ENCODE data around the gene SMIM41. TPM values are rescaled to one million over a fixed set of nuclear protein-coding genes. Genes with fewer than 3 reads are reported as not detected.

Gene SMIM41
- total RNA-seq, 1 donor from 2014 or later: not detected

DNA sequence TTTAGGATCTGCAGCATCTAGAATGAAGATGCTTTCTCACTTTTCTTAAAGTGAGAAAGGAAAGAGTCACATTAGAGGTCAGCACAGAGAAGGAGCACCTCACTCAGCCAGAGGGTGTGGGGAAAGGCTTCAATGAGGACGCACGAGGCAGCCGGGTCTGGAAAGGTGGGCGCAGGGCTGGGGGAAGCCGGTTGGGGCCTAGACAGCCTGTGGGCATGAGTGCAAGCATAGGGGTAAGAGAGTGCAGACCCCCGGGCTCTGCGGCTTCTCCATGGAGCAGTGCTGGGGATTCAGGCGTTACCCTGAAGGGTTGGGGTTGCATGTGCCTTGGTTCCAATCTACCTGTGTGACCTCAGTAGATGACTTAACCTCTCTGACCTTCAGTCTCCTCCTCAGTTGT is 62.4 kb downstream of the SMIM41 start:
- H3K9me3 Mint-ChIP-seq: no peaks in the 10 kb centered on the region
- TF ChIP-seq, protein P1, sequence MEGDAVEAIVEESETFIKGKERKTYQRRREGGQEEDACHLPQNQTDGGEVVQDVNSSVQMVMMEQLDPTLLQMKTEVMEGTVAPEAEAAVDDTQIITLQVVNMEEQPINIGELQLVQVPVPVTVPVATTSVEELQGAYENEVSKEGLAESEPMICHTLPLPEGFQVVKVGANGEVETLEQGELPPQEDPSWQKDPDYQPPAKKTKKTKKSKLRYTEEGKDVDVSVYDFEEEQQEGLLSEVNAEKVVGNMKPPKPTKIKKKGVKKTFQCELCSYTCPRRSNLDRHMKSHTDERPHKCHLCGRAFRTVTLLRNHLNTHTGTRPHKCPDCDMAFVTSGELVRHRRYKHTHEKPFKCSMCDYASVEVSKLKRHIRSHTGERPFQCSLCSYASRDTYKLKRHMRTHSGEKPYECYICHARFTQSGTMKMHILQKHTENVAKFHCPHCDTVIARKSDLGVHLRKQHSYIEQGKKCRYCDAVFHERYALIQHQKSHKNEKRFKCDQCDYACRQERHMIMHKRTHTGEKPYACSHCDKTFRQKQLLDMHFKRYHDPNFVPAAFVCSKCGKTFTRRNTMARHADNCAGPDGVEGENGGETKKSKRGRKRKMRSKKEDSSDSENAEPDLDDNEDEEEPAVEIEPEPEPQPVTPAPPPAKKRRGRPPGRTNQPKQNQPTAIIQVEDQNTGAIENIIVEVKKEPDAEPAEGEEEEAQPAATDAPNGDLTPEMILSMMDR (conservative IDR thresholded peaks at IDR 0.05): no peak
- H3K36me3 Mint-ChIP-seq (ENCODE audit: low read depth): no peaks in the 10 kb centered on the region
- H3K4me1 Mint-ChIP-seq: peaks cover 35% of the 10 kb centered on the region
- no peak overlapping the region for H3K27ac Mint-ChIP-seq (ENCODE audit: unreplicated experiment)
- no peaks in the 10 kb centered on the region for H3K27me3 Mint-ChIP-seq (ENCODE audit: low read depth)
- no peak for DNase-seq (ENCODE audit: low read depth, low spot score)
- no peak overlapping the region for H3K4me3 Mint-ChIP-seq

DNA sequence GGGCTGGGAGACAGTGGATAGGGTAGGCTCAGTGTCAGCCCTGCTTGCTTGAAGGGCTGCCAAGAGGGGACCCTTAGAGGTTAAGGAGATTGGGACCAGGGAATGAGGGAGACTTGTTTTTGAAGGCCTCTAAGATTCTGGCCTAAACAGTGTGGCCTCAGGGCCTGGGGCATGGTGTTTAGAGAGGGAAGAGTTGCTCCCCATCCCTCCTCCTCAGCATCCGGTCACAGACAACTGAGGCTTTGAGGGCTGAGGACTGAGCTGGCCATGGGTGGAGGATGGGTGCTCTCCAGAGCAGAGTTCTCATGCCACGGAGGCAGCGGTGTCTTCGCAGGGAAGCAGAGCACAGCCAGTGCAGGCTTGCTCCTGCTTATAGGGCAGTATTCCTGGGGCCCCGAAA is 62.9 kb downstream of the SMIM41 start:
- no peaks in the 10 kb centered on the region for H3K27me3 Mint-ChIP-seq (ENCODE audit: low read depth)
- TF ChIP-seq, protein P1 (conservative IDR thresholded peaks at IDR 0.05): no peak
- no peak overlapping the region for H3K27ac Mint-ChIP-seq (ENCODE audit: unreplicated experiment)
- H3K4me3 Mint-ChIP-seq: no peak overlapping the region
- H3K9me3 Mint-ChIP-seq: no peaks in the 10 kb centered on the region
- H3K36me3 Mint-ChIP-seq (ENCODE audit: low read depth): no peaks in the 10 kb centered on the region
- DNase-seq (ENCODE audit: low read depth, low spot score): no peak
- peaks cover 35% of the 10 kb centered on the region for H3K4me1 Mint-ChIP-seq

DNA sequence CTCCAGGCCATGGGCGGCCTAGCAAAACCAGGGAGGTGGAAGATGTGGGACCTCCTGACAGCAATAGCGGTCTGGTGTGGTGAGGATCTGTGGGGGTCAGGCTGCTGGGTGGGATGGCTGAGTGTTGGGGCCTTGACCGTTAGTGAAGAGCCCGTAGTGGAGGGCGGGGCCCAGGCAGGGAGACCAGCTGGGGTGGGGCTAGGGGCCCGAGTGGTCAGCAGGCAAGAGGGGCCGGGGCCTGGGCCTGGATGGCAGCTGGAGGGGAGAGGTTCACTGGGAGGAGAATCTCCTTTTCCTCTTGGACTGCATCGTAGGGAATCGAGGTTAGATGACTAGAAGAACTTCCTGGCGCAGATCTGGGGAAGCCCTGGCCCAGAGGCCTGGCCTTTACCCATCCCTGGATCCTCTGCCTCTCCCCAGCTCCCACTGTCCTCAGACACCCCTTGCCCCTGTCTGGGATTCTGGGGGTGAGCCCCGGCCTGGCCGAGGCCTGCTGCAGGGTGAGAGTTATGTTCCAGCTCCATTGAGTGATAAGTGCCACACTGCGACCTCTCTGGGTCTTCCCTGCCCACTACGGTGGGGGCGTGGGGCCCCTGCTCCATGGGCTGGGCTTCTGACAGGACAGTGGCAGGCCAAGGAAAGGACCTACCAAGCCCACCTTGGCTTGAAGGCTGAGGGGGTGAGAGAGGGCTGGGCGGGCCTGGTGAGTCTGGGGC is 65.2 kb downstream of the SMIM41 start:
- no peak for DNase-seq (ENCODE audit: low read depth, low spot score)
- TF ChIP-seq, protein P1 (conservative IDR thresholded peaks at IDR 0.05): no peak
- Mint-ChIP-seq H3K4me1 (peaks cover 31% of the 10 kb centered on the region), H3K27ac (ENCODE audit: unreplicated experiment) (peak overlapping the region; percentile 57), H3K27me3 (ENCODE audit: low read depth) (no peaks in the 10 kb centered on the region), H3K36me3 (ENCODE audit: low read depth) (no peaks in the 10 kb centered on the region), H3K4me3 (no peak overlapping the region), H3K9me3 (no peaks in the 10 kb centered on the region)

DNA sequence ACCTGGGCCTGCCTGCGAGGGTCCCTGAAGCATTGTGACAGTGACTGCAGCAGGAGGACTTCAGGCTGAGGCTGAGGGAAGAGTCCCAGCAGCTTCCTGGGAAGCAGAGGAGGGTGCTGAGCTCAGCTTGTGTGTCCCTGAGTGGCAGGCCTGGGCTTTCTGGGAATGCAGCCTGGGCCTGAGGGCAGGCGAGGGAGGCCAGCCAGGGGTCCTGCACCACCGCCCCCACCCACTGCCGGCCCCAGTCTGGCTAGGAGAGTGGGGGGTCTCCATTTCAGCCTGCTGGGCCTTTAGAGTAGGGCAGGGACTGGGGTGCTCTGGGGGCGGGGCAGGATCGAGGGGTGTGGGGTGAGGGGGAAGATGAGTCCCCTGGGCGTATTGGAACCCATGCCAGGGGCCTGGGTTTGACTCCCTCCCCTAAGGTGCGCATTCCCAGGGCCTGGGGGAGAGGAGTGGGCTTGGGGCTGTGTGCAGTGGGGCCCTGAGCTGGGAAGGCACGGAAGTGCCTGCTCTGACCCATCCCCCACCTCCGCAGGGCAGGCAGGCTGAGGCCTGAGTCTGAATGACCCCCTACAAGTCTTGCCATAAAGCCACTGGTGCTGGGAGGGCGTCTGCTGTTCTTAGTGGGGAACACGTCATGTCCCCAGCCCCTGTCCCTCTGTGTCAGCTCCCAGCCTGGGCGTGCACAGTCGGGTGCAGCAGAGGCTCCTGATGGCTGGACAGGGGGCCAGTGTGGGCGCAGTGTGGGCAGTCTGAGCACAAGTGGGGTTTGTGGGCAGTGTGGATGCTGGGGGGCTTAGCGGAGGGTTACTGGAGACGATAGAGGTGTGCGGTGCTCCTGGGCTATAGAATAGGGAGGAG is 66.0 kb downstream of the SMIM41 start:
- Mint-ChIP-seq H3K9me3 (no peaks in the 10 kb centered on the region), H3K4me3 (no peak overlapping the region), H3K27me3 (ENCODE audit: low read depth) (no peaks in the 10 kb centered on the region), H3K36me3 (ENCODE audit: low read depth) (no peaks in the 10 kb centered on the region), H3K4me1 (peaks cover 27% of the 10 kb centered on the region), H3K27ac (ENCODE audit: unreplicated experiment) (peak overlapping the region; percentile 97)
- TF ChIP-seq, protein P1 (conservative IDR thresholded peaks at IDR 0.05): no peak
- no peak for DNase-seq (ENCODE audit: low read depth, low spot score)

DNA sequence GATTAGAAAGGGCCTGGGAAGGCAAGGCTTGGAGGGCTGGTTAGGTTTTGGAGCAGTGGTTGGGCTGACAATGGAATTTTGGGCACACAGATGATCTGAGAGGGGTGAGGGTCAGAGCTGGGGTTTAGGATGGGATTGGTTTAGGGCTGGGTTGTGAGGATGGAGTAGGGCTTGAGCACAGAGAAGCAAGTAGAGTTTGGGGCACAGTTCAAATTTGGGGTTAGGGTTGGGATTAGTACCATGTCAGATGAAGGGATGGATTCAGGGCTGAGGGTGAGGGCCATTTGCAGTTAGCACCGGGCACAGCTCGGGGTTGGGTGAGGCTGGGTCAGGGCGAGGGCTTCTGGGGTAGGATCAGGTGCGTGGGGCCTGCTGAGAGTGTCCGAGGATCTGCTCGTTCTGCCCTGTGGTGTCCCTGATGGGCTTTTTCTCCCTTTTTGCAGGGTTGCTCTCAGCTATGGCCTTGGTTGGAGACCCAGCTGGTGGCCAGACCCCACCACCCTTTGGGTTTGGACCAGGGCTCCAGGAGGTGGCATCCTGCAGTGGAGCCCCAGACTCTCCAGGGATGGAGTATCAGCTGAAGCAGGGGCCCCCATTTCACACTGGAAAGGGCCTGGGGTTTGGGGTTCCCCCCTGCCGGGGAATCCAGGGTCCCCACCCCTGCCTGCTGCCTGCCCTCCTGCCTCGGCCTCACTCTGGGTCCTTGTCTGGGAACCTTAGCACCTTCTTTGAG is 66.8 kb downstream of the SMIM41 start:
- Mint-ChIP-seq H3K9me3 (no peaks in the 10 kb centered on the region), H3K27ac (ENCODE audit: unreplicated experiment) (peak overlapping the region; percentile 97)

More for the DNA sequence above, 66.8 kb downstream of the SMIM41 start:
- Mint-ChIP-seq H3K4me3 (no peak overlapping the region), H3K36me3 (ENCODE audit: low read depth) (no peaks in the 10 kb centered on the region), H3K4me1 (peaks cover 19% of the 10 kb centered on the region), H3K27me3 (ENCODE audit: low read depth) (no peaks in the 10 kb centered on the region)
- TF ChIP-seq, protein P1 (conservative IDR thresholded peaks at IDR 0.05): no peak
- DNase-seq (ENCODE audit: low read depth, low spot score): no peak
